ENCODE measurements around the gene NXPH3. TPM values are rescaled to one million over a fixed set of nuclear protein-coding genes. Genes with fewer than 3 reads are reported as not detected.

The NXPH3 gene
- total RNA-seq, 1 experiment from 2014 or later, result 0.10 TPM

DNA sequence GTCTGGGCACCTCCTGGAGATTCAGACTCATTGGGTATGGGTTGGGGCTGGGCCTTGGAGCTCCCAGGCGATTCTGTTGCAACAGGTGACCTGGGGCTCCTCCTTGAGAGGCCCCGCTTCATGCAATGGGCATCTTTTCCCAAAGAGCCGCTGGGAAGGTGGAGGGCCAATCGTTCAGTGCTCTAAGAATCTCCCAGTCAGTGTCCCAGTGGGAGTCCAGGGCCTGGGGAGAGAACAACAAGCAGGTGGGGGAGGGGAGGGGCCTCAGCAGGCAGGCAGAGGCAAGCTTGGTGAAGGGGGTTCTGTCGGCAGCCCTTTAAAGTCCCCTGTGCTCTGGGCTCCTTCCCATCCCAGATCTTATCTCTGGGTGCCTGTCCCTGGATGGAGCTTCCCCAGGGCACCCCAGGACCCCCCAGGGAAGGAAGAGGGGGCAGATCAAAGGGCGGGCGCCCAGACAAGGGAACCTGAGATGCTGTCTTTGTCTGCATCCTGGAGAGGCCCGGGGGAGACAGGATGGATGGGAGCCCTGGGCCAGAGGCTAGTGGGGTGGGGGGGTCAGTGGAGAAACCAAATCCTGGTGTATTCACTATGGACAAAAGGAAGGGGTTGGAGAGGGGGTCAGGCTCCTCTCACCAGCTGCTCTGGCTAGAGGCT, 30.5 kb upstream of the NXPH3 start (continued):
- TF ChIP-seq, protein P1, sequence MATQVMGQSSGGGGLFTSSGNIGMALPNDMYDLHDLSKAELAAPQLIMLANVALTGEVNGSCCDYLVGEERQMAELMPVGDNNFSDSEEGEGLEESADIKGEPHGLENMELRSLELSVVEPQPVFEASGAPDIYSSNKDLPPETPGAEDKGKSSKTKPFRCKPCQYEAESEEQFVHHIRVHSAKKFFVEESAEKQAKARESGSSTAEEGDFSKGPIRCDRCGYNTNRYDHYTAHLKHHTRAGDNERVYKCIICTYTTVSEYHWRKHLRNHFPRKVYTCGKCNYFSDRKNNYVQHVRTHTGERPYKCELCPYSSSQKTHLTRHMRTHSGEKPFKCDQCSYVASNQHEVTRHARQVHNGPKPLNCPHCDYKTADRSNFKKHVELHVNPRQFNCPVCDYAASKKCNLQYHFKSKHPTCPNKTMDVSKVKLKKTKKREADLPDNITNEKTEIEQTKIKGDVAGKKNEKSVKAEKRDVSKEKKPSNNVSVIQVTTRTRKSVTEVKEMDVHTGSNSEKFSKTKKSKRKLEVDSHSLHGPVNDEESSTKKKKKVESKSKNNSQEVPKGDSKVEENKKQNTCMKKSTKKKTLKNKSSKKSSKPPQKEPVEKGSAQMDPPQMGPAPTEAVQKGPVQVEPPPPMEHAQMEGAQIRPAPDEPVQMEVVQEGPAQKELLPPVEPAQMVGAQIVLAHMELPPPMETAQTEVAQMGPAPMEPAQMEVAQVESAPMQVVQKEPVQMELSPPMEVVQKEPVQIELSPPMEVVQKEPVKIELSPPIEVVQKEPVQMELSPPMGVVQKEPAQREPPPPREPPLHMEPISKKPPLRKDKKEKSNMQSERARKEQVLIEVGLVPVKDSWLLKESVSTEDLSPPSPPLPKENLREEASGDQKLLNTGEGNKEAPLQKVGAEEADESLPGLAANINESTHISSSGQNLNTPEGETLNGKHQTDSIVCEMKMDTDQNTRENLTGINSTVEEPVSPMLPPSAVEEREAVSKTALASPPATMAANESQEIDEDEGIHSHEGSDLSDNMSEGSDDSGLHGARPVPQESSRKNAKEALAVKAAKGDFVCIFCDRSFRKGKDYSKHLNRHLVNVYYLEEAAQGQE (IDR thresholded peaks at IDR 0.05; ENCODE audit: low read depth), result no peak
- TF ChIP-seq SRF (IDR thresholded peaks at IDR 0.05; ENCODE audit: low read depth) (no peak), ELF1 (IDR thresholded peaks at IDR 0.05; ENCODE audit: borderline replicate concordance, low read depth) (no peak), POLR2AphosphoS5 (IDR thresholded peaks at IDR 0.05; ENCODE audit: low read depth, low read length) (no peak), EZH2phosphoT487 (IDR thresholded peaks at IDR 0.05; ENCODE audit: borderline replicate concordance) (no peak), CBX3 (IDR thresholded peaks at IDR 0.05; ENCODE audit: low read depth) (no peak)

DNA sequence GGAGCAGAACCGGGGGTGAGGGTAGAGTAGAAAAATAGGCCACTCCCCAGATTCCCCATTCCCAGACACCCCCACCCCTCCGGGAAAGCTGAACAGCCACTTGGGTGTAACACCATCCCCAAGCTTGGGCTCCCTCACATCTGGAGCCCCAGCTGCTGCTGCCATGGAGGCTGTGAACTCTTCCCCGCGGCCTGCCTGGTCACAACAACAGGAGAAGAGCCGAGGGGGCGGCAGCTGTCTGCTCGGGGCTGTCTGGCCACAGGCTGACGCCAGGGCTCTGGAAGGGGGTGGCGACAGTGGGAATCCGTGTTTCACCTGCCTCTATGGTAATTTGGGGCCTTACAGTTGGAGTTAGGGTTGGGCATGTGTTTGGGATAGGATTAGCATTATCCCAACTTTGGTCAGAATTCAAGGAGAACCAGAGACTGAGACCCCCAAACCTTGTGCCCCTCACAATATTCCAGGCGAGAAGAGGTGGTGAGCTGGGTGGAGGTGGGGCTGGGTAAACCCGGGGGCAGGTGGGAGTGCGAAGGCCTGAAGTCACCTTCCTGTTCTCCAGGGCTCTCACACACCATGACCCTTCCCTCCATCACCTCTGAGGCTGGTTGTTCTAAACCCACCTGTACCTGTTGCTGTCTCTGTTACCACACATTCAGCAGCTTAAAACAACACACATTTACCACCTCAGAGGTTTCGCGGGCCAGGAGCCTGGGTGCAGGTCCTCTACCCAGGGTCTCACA, 29.7 kb upstream of the NXPH3 start:
- no peaks in the 10 kb centered on the region for H3K9me2 ChIP-seq (ENCODE audit: insufficient read depth)
- H3K4me1 ChIP-seq (ENCODE audit: control insufficient read depth in 1 of 2, insufficient read depth in 2 of 2, low read length in 2 of 2), result no peaks in the 10 kb centered on the region
- intact Hi-C loops (cut with micrococcal nuclease), result no loop called here
- ChIA-PET CTCF (interaction anchor here (0.9 to 2.2 kb wide), 3 partner anchors 10 to 138 kb away, joined by 3 to 8 read pairs (median 5); no protein-coding TSS in a partner anchor), POLR2A (no interaction called here), RAD21 (ENCODE audit: low non-redundant PET in 1 of 2, low total read pairs in 2 of 2, uncharacterized antibody in 2 of 2, unreplicated experiment in 2 of 2) (no interaction called here)
- no peaks in the 10 kb centered on the region for H4K20me1 ChIP-seq (ENCODE audit: insufficient read depth)
- H3K9me3 ChIP-seq (ENCODE audit: control insufficient read depth in 1 of 2, insufficient read depth in 1 of 2, low read depth in 1 of 2, low read length in 2 of 2), result no peaks in the 10 kb centered on the region; a peak in 1 of 4 replicates
- no peaks in the 10 kb centered on the region for H3K79me2 ChIP-seq (ENCODE audit: insufficient read depth, low read length)
- no peaks in the 10 kb centered on the region; the same call in 1 of the 2 replicates for H3K27me3 ChIP-seq (ENCODE audit: insufficient read depth, low read length)
- H2AFZ ChIP-seq (ENCODE audit: low read depth, low read length, poor library complexity, severe bottlenecking), result no peak overlapping the region
- H3K9ac ChIP-seq (ENCODE audit: low read length), result no peak overlapping the region
- no TSS peak for BruUV-seq (replicated peaks)
- H3K4me3 ChIP-seq (replicated peaks in 1 of 2; ENCODE audit: low read depth in 1 of 2, low read length in 2 of 2), result no peak overlapping the region
- no peak overlapping the region for H3K27ac ChIP-seq (ENCODE audit: low read depth, low read length)
- no peak for TF ChIP-seq TCF7L2 (IDR thresholded peaks at IDR 0.05; ENCODE audit: borderline replicate concordance, extremely low read depth, insufficient read depth, insufficient read length)
- TF ChIP-seq POLR2AphosphoS5 (IDR thresholded peaks at IDR 0.05; ENCODE audit: low read depth, low read length), result no peak
- no peak for TF ChIP-seq SRF (IDR thresholded peaks at IDR 0.05; ENCODE audit: low read depth)
- TF ChIP-seq EZH2phosphoT487 (IDR thresholded peaks at IDR 0.05; ENCODE audit: borderline replicate concordance), result no peak
- TF ChIP-seq, protein P2, sequence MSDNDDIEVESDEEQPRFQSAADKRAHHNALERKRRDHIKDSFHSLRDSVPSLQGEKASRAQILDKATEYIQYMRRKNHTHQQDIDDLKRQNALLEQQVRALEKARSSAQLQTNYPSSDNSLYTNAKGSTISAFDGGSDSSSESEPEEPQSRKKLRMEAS (IDR thresholded peaks at IDR 0.05), result no peak
- TF ChIP-seq, protein P3, sequence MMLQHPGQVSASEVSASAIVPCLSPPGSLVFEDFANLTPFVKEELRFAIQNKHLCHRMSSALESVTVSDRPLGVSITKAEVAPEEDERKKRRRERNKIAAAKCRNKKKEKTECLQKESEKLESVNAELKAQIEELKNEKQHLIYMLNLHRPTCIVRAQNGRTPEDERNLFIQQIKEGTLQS (IDR thresholded peaks at IDR 0.05), result no peak
- TF ChIP-seq FOSL1 (IDR thresholded peaks at IDR 0.05; ENCODE audit: low read depth), result no peak
- no peak for TF ChIP-seq JUND (IDR thresholded peaks at IDR 0.05)
- no peak overlapping the region for H3K4me2 ChIP-seq (ENCODE audit: low read length)
- no peaks in the 10 kb centered on the region for H3K36me3 ChIP-seq (ENCODE audit: control insufficient read depth in 1 of 2, insufficient read depth in 2 of 2, low read length in 2 of 2)
- DNase-seq (ENCODE audit: low read depth, low spot score) (no peak), ATAC-seq (no peak)

Measured in HCT116 (cell line).